HepG2 (cell line): ENCODE data around the gene MUCL3. TPM values are rescaled to one million over a fixed set of nuclear protein-coding genes. Genes with fewer than 3 reads are reported as not detected.

Experiments used
- ATAC-seq: fragments of 200-7000 bp; cut with Tn5 transposase; 3 replicates; pipeline ENCODE4 v1.9.1; 2020; ENCODE audit warnings: mild to moderate bottlenecking, moderate library complexity
- BruUV-seq: library from RNA; stranded (reverse); fragments of 400-500 nt; replicated peaks from 2 replicates; lab custom pipeline; 2021; lab: Mats Ljungman, UMichigan
- CTCF ChIA-PET: fragments of 300-600 bp; formaldehyde crosslinking; extraction: SDS; loops from one replicate; lab custom pipeline; 2021; ENCODE audit warnings: low total read pairs, inconsistent platforms, low intra/inter-chr PET ratio; lab: Yijun Ruan, JAX
- POLR2A ChIA-PET: fragments of 350-600 bp; sonication (Branson Sonifier 250); formaldehyde crosslinking; loops from one replicate; lab custom pipeline; 2020; ENCODE audit warnings: antibody characterized with exemption, inconsistent platforms; lab: Yijun Ruan, JAX
- DNase-seq: peaks from one replicate; pipeline ENCODE4 v3.0.0-alpha.2; 2015; ENCODE audit warnings: low spot score
- FAIRE-seq: peaks from 3 replicates; lab custom pipeline; 2011; peaks lifted over from hg19 to GRCh38; lab: Jason Lieb, UNC
- H2AFZ ChIP-seq: one replicate; pipeline ENCODE4 v1.6.1; 2011; ENCODE audit warnings: low read length, inconsistent platforms
- H3K27ac ChIP-seq: fragments of 300-600 bp; 3 replicates; pipeline ENCODE4 v1.8.0; 2011; ENCODE audit warnings: mixed run types, mild to moderate bottlenecking, mixed read lengths, low read length, inconsistent platforms; ENCODE audit not compliant: insufficient read depth; ENCODE audit errors: extremely low read length
- H3K27me3 ChIP-seq, 2 experiments: fragments of 200-600 bp in 1 of 2; 2 replicates in 1 of 2; 3 replicates in 1 of 2; pipeline versions ENCODE4 v1.6.0 to v1.8.0; 2011; ENCODE audit warnings: low read length in 2 of 2, mild to moderate bottlenecking in 2 of 2, moderate library complexity in 2 of 2, inconsistent platforms in 1 of 2; ENCODE audit not compliant: insufficient read depth in 2 of 2, control insufficient read depth in 1 of 2
- H3K36me3 ChIP-seq, 2 experiments: fragments of 200-600 bp in 1 of 2; replicated peaks in 1 of 2; 2 replicates in 1 of 2; 3 replicates in 1 of 2; pipeline versions ENCODE4 v1.5.1 to v1.8.0; 2011; ENCODE audit warnings: low read length in 2 of 2, inconsistent platforms in 1 of 2; ENCODE audit not compliant: insufficient read depth in 2 of 2, control insufficient read depth in 1 of 2
- H3K4me1 ChIP-seq: 2 replicates; pipeline ENCODE4 v1.5.1; 2012; ENCODE audit warnings: low read length, inconsistent platforms; ENCODE audit not compliant: insufficient read depth
- H3K4me2 ChIP-seq: 2 replicates; pipeline ENCODE4 v1.6.0; 2011; ENCODE audit warnings: low read depth, low read length, inconsistent platforms
- H3K4me3 ChIP-seq, 3 experiments: fragments of 200-600 bp in 1 of 3; sonication (generic), shearing (Covaris generic) in 1 of 3; replicated peaks in 1 of 3; 2 replicates each; pipeline ENCODE4 v1.5.1; 2011 to 2016; ENCODE audit warnings: low read length in 3 of 3, inconsistent platforms in 2 of 3, low read depth in 2 of 3, mild to moderate bottlenecking in 2 of 3, control low read depth in 1 of 3, mixed read lengths in 1 of 3; ENCODE audit not compliant: insufficient read depth in 1 of 3
- H3K79me2 ChIP-seq: one replicate; pipeline ENCODE4 v1.6.1; 2011; ENCODE audit warnings: low read length, inconsistent platforms; ENCODE audit not compliant: insufficient read depth
- H3K9ac ChIP-seq: 2 replicates; pipeline ENCODE4 v1.6.0; 2011; ENCODE audit warnings: mild to moderate bottlenecking, low read depth, low read length, inconsistent platforms; ENCODE audit not compliant: insufficient read depth
- H3K9me3 ChIP-seq: 2 replicates; pipeline ENCODE4 v1.5.1; 2012; ENCODE audit warnings: mild to moderate bottlenecking, low read length
- H4K20me1 ChIP-seq: 2 replicates; pipeline ENCODE4 v1.6.0; 2011; ENCODE audit warnings: inconsistent platforms, mild to moderate bottlenecking, low read length, moderate library complexity; ENCODE audit not compliant: insufficient read depth
- FOSL1 ChIP-seq: sonication (generic); formaldehyde crosslinking; IDR thresholded peaks from 2 replicates; pipeline ENCODE4 v1.9.0; 2021; ENCODE audit warnings: missing genetic modification reagents, borderline replicate concordance
- FOSL2 ChIP-seq: sonication (generic); formaldehyde crosslinking; IDR thresholded peaks from 2 replicates; pipeline ENCODE4 v1.4.0; 2020; ENCODE audit warnings: missing genetic modification reagents
- HOXA7 ChIP-seq: sonication (generic); formaldehyde crosslinking; IDR thresholded peaks from 2 replicates; pipeline ENCODE4 v1.8.1; 2022; ENCODE audit warnings: mild to moderate bottlenecking, missing genetic modification reagents, moderate library complexity
- HOXA9 ChIP-seq: sonication (generic); formaldehyde crosslinking; IDR thresholded peaks from 2 replicates; pipeline ENCODE4 v1.8.1; 2022; ENCODE audit warnings: missing genetic modification reagents, mild to moderate bottlenecking, moderate library complexity, borderline replicate concordance
- MAFF ChIP-seq: IDR thresholded peaks from 2 replicates; pipeline ENCODE4 v1.6.1; 2011; ENCODE audit warnings: low read depth, low read length, improper control_type of control experiment
- MAFK ChIP-seq, 2 experiments: IDR thresholded peaks in 1 of 2; conservative IDR thresholded peaks in 1 of 2; 2 replicates each; pipeline ENCODE4 v1.6.1; 2011; ENCODE audit warnings: improper control_type of control experiment in 2 of 2, low read length in 2 of 2
- PHB2 ChIP-seq: fragments of 450-650 bp; IDR thresholded peaks from 2 replicates; pipeline ENCODE4 v1.6.1; 2018; ENCODE audit not compliant: partially characterized antibody
- TEAD2 ChIP-seq: sonication (generic); formaldehyde crosslinking; IDR thresholded peaks from 2 replicates; pipeline ENCODE4 v1.9.0; 2021; ENCODE audit warnings: missing genetic modification reagents
- WIZ ChIP-seq: sonication (generic); formaldehyde crosslinking; IDR thresholded peaks from 2 replicates; pipeline ENCODE4 v1.5.1; 2020; ENCODE audit warnings: mild to moderate bottlenecking, missing genetic modification reagents
- ZNF83 ChIP-seq: sonication (generic); formaldehyde crosslinking; IDR thresholded peaks from 2 replicates; pipeline ENCODE4 v1.4.0; 2020; ENCODE audit warnings: missing genetic modification reagents, mild to moderate bottlenecking, borderline replicate concordance
- WGBS: methylation state at CpG from one replicate; pipeline ENCODE4 v1.1.6; 2017; ENCODE audit warnings: low lambda C conversion rate; 5-methylcytosine and 5-hydroxymethylcytosine counted together
- in situ Hi-C: cut with HindIII; loops from 2 replicates; pipeline ENCODE4 v1.10.0; 2017; ENCODE audit warnings: low pct_unique_long_range_greater_than_20kb; ENCODE audit not compliant: extremely low pct_ligation_motif_present
- intact Hi-C: fragments of 100-400 bp; cut with micrococcal nuclease; formaldehyde crosslinking; loops from one replicate; pipeline ENCODE4 v1.10.0; 2022; ENCODE audit not compliant: unreplicated experiment
- polyA plus RNA-seq, 8 experiments: library from polyadenylated mRNA; depleted of rRNA in 3 of 8; stranded (reverse) in 7 of 8; unstranded in 1 of 8; fragments of >200 nt; fragmentation: Illumina TruSeq in 4 of 8; extraction: Trizol in 4 of 8; gene quantifications; 2 replicates each; pipeline versions ENCODE4 v1.2.1 to v1.2.3, GENCODE V29; 2011 to 2016; ENCODE audit warnings: low read depth in 4 of 8, missing spikeins in 1 of 8, mixed read lengths in 1 of 8; ENCODE audit not compliant: insufficient read depth in 1 of 8
- total RNA-seq, 5 experiments: library from RNA; depleted of rRNA; stranded (reverse); fragments of >200 nt; fragmentation: Illumina TruSeq; extraction: Trizol; gene quantifications; 2 replicates each; pipeline ENCODE4 v1.2.3, GENCODE V29; 2016; ENCODE audit warnings: low read depth in 1 of 5
- TF ChIP-seq, protein P1 (sequence below): sonication (generic); formaldehyde crosslinking; IDR thresholded peaks from 2 replicates; pipeline ENCODE4 v1.5.1; 2020; ENCODE audit warnings: mild to moderate bottlenecking, missing genetic modification reagents, moderate library complexity
- TF ChIP-seq, protein P2 (sequence below): IDR thresholded peaks from 2 replicates; pipeline ENCODE4 v1.6.1; 2016; ENCODE audit warnings: low read depth, control low read depth

The MUCL3 gene
- total and polyA plus RNA-seq, 2 of the 13 experiments (the other 11 are each of a cell fraction or from before 2014, with no cell fraction given) = not detected

DNA sequence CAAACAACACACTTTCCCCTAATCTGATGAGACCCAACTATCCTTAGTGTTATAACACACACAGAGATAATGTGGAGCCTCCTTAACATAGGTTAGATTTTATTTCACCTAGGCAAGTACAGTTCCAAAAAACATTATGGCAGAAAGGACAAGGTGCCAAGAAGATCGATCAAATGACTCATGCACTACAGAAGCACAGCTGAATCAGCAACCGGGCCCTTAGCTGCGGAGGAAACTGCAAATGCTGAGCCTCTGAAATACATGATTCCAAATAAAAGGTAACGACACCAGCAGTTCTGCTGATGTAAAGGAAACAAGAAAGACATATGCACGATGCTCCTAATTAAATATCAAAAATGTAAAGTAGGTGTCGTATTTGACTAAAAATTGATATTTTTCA is 22.9 kb downstream of the MUCL3 start:
- no peak; the same call in 2 of the 3 replicates for ATAC-seq
- no peak for FAIRE-seq
- Histone ChIP-seq H3K4me3 (no peak overlapping the region), H3K27ac (no peak overlapping the region), H3K4me2 (no peak overlapping the region), H3K27me3 (no peaks in the 10 kb centered on the region), H3K79me2 (no peaks in the 10 kb centered on the region), H3K36me3 (no peaks in the 10 kb centered on the region), H3K4me1 (peaks cover 14% of the 10 kb centered on the region), H3K9ac (no peak overlapping the region), H2AFZ (no peak overlapping the region), H4K20me1 (no peaks in the 10 kb centered on the region), H3K9me3 (no peaks in the 10 kb centered on the region)
- POLR2A ChIA-PET = no interaction called here
- intact Hi-C loops (no loop called here), in situ Hi-C loops (no loop called here)
- no TSS peak for BruUV-seq
- TF ChIP-seq, protein P1, sequence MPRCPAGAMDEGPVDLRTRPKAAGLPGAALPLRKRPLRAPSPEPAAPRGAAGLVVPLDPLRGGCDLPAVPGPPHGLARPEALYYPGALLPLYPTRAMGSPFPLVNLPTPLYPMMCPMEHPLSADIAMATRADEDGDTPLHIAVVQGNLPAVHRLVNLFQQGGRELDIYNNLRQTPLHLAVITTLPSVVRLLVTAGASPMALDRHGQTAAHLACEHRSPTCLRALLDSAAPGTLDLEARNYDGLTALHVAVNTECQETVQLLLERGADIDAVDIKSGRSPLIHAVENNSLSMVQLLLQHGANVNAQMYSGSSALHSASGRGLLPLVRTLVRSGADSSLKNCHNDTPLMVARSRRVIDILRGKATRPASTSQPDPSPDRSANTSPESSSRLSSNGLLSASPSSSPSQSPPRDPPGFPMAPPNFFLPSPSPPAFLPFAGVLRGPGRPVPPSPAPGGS = no peak
- TF ChIP-seq WIZ (CRISPR knock-in tag) (no peak), HOXA9 (CRISPR knock-in tag) (no peak), MAFK (conservative IDR thresholded peaks at IDR 0.05 in 1 of 2, IDR thresholded peaks at IDR 0.05 in 1 of 2; ENCODE audit: low read length in 2 of 2) (peak; percentile 46 to 50; a peak in 3 of 4 replicates), FOSL1 (CRISPR knock-in tag) (no peak), FOSL2 (CRISPR knock-in tag) (peak; percentile 73), MAFF (peak; percentile 62), TEAD2 (no peak)
- CTCF ChIA-PET = no interaction called here
- 32% methylated on average over 6 of the region's 6 CpGs for WGBS
- no peak for DNase-seq

DNA sequence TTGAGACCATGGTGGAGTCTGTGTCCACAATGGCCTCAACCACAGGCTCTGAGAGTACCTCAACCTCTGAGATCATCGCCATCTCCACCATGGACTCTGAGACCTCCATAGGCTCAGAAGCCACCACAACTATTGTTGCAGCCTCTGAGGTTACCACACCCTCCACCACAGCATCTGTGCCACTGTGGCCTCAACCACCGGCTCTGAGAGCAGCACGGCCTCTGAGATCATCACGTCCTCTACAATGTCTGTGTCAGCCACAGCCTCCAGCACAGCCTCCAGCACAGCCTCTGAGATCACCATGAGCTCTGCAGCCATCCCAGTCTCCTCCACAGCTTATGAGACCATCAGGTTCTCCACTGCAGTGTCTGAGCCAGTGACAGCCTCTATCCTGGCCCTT is 23.3 kb downstream of the MUCL3 start:
- H4K20me1 ChIP-seq = no peaks in the 10 kb centered on the region
- H3K4me2 ChIP-seq = no peak overlapping the region
- no peaks in the 10 kb centered on the region for H3K9me3 ChIP-seq
- H3K27me3 ChIP-seq = no peaks in the 10 kb centered on the region
- ChIA-PET CTCF (no interaction called here), POLR2A (no interaction called here)
- 51% methylated on average over 4 of the region's 4 CpGs for WGBS
- in situ Hi-C loops (no loop called here), intact Hi-C loops (no loop called here)
- DNase-seq (no peak), ATAC-seq (peak; percentile 38; the same call in 1 of the 3 replicates), FAIRE-seq (no peak)
- no peak overlapping the region for H3K9ac ChIP-seq
- no peaks in the 10 kb centered on the region for H3K79me2 ChIP-seq
- H3K4me1 ChIP-seq = peaks cover 14% of the 10 kb centered on the region
- no peaks in the 10 kb centered on the region for H3K36me3 ChIP-seq
- no TSS peak for BruUV-seq
- H3K4me3 ChIP-seq = no peak overlapping the region
- H3K27ac ChIP-seq = no peak overlapping the region
- no peak overlapping the region for H2AFZ ChIP-seq
- TF ChIP-seq, protein P2, sequence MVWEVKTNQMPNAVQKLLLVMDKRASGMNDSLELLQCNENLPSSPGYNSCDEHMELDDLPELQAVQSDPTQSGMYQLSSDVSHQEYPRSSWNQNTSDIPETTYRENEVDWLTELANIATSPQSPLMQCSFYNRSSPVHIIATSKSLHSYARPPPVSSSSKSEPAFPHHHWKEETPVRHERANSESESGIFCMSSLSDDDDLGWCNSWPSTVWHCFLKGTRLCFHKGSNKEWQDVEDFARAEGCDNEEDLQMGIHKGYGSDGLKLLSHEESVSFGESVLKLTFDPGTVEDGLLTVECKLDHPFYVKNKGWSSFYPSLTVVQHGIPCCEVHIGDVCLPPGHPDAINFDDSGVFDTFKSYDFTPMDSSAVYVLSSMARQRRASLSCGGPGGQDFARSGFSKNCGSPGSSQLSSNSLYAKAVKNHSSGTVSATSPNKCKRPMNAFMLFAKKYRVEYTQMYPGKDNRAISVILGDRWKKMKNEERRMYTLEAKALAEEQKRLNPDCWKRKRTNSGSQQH (CRISPR knock-in tag) = no peak
- no peak for TF ChIP-seq PHB2
- TF ChIP-seq ZNF83 = no peak
- no peak for TF ChIP-seq HOXA7 (CRISPR knock-in tag)
